GM11168 (cell line): ENCODE results near the gene TACR2.

Source experiments
- in situ Hi-C: fragments of 300-500 bp; cut with MboI; formaldehyde crosslinking; loops from one replicate; pipeline ENCODE4 v1.12.0; 2022; ENCODE audit warnings: low sequenced_read_pairs; ENCODE audit not compliant: unreplicated experiment

Gene TACR2

DNA sequence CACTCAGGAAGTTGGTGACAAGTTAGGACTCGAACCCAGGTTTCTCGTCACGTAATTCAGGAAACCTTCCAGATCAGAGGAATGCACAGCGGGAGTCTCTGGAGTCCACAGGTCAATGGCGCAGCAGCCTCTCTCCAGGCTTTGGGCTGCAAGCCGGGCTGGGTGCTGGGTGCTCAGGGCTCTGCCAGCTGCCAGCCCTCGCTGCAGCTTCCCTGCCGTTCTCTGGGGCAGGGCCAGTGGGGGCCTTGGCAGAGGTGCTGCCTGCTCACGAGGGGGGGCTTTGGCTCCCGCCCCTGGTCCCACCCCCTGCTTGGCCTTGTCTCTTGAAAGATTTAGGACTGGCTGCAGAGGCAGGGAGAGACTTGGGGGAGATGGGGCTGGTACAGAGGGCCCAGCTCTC is at the start of gene TACR2:
TACR2 (minus strand) TSS at position 224 of the 400 bp plus-strand sequence. CDS start 595 bp downstream, outside the sequence.
- in situ Hi-C loops: loop anchor here (10.0 kb wide), 1 partner anchor 88 kb away; no protein-coding TSS in a partner anchor

DNA sequence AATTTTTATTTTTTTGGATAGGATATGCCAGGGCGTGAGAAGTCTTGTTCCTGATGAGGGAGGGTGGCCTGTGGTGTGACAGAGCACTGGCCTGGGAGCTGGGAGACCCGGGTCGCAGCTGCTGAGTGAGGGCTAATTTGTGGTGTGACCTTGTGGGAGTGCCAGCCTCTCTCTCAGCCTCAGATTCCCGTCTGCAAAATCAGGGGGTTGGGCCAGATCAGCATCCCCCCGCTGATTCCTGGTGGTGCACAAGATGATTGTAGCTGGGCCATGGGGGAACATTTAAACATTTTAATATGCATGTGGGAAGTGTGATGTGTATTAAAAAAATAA is 49.4 kb upstream of the TACR2 start:
- in situ Hi-C loops: no loop called here

DNA sequence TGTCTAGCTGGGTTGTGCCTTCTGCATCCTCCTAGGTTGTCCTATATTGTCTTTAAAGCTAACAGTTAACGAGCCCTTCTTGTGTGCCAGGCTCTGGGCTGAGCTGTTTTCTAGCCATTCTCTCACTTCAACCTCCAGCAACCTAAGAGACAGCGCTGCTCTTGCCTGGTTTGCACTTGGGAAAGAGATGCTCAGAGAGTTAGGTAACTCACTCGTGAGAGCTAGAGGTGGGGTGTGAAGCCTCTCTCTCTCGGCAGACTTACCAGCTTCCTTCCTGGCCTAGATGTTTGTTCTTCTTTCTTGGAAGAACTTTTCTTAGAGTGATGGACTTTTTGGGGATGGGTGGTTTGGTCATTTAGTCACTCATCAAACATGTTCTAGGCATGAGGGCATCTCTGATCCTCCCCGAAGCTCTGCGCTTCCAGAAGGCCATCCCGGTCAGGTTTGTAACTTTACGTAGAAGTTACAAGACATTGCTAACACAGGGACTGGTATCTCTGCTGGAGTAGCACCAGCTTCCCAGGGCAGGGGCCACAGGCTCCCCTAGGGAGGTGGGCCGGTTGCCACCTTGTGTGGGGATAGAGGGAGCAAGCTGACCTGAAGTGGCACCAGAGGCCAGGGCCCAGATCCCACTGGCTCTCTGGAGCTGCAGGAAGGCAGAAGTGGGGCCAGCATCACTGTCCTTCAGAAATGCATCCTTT is 48.9 kb upstream of the TACR2 start:
- in situ Hi-C loops: no loop called here

DNA sequence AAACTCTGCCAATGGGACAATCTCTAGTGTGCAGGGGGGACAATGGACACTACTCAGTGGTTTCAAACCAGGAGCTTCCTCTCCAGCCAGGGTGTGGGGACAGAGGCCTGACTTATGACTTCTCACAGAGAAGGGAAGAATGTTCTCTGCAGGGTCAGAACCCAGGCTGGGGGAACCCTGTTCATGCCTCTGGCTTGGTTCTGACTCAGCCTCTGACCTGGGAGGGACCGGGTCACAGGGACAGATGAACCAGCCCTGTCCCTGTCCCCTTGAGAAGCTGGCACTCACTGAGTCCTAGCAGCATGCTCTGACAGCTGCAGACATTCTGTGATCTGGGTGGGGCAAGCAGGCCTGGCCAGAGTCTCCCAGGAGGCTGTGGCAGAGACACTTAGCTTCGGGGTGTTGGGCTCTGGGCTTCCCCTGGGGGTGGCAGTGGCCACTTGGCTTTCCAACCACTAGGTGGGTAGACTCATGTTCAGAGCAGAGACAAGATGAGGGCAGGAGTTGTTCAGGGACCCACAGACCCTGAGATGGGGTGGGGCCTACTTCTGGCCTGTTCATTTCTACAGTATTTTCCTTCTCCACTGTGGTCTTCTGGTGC is 48.2 kb upstream of the TACR2 start:
- in situ Hi-C loops: no loop called here

DNA sequence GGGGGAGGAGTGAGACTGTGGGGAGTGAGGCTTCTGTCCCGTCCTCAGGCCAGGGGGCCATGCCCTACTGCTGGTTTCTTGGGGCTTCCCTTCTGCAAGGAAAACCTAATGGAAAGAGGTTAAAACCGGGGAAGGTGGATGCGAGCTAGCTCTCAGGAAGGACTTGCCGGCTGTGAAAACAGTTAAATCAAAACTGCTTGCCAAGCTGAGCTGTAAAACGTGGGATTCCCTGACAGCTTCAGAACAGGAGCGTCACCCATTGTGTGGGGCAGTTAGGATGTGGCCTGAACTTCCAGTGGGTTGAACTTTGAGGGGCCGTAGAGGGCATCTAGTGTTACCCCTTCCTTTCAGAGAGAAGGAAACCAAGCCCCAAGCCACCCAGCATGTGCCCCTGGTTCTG is 47.7 kb upstream of the TACR2 start:
- in situ Hi-C loops: no loop called here

DNA sequence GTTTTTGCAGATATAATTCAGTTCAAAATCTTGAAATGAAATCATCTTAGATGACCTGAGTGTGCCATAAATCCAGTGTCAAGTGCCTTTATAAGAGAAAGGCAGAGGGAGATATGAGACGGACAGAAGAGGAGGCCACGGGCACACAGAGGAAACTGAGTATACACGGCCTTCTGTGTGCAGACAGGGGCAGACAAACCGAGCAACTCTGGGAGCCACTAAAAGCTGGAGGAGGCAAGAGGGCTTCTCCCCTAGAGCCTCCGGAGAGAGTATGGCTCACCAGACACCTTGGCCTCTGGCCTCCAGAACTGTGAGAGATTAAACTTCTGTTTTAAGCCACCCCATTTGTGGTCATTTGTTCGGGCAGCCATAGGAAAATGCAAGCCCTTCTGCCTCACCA is 47.2 kb upstream of the TACR2 start:
- in situ Hi-C loops: no loop called here

DNA sequence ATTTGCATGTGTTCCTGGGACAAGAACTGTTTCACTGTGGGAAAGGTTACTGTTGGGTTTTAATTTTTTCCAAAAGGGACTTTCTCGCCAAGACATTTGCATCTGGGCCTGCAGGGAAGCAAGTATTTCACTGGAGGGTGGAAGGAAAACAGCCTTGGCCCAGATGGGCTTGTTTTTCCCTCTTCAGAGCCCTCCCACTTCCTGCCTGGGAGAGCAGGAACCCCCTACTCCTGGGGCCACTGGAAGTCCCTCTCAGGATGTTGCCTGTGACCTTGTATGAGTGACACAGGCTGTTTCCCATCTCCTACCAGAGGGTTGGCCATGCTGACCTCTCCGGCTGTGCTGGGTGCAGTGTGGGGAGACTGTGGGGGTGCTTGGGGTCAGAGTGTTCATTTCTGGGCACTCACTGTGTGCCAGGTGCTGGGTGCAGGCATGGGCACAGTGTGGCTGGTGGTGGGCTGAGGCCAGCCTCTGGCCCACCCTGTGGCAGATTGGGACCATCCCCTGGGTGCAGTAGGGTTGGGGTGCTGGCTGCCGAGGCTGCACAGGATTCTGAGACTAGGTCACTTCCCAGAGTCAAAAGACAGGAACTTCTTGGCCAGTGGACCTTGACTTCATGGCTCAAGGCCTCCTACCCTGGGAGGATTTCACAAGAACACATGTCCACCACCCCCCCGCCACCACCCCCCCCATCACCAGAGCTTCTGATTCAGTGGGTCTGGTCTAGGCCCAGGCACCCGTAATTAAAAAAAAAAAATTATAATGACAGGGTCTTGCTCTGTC is 44.7 kb upstream of the TACR2 start:
- in situ Hi-C loops: no loop called here

DNA sequence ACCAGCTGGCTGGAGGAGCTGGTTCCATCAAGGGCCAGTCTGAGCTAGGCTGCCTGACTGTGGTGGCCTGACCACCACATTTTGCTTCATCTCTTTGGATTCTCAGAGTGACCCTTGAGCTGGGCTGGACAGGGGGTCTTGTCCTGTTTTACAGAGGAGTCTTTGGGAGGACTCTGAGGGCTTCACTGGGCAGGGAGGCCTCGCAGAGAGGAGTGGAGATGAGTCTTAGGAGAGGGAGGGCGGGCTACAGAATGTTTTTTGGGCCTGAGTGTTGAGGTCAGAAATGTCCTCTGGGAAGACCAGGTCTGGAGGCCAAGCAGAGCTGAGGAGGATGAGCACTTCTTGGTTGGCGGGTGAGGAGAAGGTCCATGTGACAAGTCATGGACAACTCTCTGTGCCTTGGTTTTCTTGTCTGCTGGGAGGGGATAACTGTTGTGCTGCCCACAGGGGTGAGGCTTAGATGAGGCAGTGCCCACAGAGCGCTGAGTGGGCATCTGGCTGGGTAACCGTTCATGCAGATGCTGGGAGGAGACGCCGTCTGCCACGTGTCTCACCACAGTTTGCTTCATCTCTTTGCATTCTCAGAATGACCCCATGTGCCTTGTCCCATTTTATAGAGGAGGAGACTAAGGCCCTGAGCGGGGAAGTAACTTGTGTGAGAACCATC is 44.0 kb upstream of the TACR2 start:
- in situ Hi-C loops: no loop called here

DNA sequence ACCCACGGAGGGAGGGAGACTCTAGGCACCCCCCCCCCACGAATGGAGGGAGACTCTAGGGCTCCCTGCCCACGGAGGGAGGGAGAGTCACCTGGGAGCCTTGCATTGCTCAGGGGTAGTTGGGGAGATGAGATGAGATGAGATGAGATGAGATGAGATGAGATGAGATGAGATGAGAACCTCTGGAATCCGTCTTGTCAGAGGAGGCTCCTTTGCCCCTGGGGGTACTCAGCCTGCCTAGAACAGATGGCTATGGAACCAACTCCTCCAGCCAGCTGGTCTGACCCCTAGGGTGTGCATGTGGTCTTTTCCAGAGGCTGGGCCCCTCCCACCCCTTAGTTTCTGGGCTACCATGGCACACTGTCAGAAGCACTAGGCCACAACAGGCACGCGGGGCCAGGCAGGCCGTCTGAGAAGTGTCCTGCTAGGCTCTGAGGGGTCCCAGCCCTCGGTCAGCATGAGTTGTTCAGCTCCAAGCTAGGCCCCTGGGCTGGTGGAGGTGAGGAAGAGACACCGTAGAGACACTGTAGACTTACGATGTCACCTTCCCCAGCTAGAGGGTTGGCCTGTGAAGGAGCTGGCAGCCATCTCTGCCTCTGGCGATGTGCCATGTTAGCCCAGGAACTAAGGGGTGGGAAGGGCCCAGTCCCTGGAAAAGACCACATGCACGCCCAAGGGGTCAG is 43.3 kb upstream of the TACR2 start:
- in situ Hi-C loops: no loop called here

DNA sequence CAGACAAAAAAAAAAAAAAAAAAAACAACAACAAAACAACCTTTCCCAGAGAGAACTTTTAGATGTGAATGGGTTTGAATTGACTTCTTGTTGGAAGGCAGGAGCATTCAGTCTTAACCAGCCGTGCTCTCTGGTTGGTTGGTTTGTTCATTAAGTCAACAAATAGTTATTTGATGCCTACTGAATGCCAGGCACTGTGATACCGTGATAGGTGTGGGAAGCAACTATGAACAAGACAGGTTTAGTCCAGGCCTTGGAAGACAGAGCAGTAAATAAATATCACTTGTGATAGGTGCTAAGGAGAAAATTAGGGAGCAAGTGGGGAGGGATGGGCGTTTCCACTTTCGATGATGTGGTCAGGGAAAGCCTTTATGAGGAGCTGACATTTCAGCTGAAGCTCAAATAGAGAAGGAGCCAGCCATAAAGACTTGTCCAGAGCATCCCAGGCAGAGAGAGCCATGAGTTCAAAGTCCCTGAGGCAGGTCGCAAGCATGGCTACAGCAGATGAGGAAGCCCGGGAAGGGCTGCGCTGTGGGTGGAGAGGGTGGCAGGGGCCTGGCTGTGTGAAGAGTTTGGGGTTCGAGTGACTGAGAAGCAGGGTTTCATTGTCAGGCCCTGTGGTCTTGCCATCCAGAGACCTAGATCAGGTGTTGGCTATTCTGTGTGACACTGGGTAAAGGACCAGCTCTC is 42.5 kb upstream of the TACR2 start:
- in situ Hi-C loops: no loop called here

DNA sequence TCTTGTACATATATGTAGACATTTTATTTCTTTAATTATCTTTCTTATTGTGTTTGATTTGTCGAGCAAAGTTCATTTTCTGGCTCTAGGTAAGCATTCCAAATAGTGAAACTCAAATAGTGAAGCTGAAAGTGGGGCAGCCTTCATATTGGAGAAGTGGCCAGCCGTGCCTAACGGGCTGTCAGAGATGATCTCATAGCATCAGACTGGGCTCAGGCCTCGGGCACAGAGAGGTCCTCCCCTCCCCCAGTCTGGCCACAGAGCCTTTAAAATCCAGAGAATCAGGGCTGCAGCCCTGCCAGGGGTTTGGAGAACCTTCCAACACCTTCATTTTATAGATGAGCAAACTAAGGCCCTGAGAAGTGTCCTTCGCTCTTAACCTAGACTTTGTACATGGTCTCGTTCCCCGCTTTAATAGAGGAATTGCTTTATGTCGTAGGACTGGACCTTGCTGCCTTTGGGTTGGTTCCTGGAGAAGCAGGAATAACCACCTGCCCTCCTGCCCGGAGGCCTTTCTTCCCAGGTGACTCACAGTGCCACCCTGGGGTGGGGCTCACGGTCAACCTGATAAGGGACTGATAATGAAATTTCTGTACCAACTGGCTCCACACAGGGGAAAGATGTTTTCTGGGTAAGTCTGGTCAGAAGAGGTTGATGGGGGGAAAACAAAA is 41.8 kb upstream of the TACR2 start:
- in situ Hi-C loops: no loop called here

DNA sequence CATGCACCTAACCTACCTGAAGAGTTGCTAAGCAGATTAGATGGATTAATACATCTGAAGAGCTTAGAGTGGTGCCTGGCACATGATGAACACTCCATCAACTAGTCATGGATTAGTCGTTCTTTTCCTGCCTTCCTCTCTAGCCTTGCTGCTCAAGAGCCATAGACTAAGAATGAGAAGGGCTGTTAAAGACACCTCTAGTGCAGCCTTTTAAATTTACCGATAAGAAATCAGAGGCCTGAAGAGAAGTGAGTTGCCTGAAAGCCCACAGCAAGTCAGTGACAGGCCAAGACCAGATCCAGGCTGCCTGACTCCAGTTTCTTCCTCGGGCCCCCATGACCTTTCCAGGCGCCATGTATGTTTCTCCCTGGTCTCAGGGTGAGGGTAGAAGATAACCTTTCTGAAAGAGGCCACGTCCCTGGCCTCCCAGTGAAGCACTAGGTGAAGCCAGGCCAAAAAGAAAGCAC is 41.1 kb upstream of the TACR2 start:
- in situ Hi-C loops: no loop called here

DNA sequence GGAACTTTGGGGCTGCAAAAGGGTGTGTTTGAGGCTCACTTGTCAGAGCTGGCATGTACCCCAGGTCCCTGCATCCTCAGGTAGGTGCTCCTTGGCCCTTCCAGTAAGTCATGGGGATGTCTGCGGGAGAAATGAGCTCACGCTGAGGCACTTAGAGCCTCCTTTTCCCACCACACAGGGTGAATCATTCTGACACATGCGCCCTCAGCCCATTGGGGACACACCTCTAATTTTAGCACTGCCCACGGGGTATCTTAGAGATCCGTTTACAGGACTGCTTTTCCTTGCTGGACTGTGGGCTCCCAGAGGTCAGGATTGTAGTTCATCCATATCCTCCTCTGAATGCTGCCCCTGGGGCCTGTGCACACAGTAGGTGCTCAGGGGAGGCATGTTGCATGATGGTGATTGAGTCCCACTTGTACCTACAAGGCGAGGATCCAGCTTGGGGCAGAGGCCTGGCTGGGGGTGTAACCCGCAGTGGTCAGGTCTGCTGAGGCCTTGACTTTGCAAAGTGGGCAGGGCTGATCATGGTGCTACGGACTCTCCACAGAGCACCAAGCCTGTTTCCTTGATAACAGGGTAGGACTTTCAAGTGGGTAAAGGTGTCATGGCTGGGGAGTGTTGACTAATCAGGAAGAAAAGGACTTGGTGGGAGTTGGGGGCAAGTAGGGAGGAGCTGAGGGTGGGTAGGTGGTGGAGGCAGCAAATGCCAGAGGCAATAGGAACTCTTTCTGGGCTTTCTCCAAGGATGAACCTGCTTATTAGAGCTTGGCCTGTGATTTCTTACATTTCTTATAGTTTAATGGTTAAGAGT is 40.4 kb upstream of the TACR2 start:
- in situ Hi-C loops: no loop called here

DNA sequence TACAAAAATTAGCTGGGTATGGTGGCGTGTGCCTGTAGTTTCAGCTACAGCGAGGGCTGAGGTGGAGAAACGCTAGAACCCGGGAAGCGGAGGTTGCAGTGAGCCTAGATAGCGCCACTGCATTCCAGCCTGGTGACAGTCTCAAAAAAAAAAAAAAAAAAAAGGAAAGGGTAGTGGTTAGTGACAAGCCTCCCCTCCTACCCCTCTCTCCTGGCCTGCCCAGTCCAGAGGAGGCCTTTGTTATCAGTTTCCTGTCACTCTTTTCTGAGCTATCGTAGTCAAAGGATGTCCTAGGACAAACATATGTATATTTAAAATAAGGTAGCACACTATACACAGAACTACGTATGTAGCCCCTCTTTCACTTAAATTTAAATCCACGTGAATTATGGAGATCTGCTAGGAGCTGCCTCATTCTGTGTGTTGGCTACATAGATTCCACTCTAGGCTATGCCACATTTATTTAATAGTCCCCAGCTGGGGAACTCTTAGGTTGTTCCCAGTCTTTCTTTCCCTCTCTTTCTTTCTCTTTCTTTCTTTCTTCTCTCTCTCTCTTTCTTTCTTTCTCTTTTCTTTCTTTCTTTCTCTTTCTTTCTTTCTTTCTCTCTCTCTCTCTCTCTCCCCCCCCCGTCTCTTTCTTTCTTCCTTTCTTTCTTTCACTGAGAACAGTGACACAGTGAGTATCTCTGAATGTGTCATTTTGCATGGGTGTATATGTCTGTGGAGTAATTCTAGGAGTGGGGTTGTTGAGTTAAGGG is 38.5 kb upstream of the TACR2 start:
- in situ Hi-C loops: no loop called here

DNA sequence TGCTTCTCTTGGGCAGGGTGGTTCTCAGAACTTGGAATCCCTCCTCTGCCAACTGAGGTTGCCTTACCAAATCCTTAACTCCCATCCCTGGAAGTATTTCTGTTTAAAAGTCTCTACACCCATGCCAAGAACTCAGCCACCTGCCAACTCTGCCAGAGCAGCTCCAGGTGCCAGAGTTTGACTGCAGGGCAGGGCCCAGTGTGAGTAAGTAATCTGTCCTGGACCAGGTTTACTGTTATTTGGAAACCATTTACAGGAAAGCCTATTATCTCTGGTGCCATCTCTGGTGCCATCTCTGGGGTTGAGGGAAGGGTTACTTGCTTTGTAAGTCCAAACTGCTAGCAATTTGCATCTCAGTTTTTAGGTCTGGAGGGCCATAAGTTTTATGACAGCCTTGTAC is 37.1 kb upstream of the TACR2 start:
- in situ Hi-C loops: no loop called here

DNA sequence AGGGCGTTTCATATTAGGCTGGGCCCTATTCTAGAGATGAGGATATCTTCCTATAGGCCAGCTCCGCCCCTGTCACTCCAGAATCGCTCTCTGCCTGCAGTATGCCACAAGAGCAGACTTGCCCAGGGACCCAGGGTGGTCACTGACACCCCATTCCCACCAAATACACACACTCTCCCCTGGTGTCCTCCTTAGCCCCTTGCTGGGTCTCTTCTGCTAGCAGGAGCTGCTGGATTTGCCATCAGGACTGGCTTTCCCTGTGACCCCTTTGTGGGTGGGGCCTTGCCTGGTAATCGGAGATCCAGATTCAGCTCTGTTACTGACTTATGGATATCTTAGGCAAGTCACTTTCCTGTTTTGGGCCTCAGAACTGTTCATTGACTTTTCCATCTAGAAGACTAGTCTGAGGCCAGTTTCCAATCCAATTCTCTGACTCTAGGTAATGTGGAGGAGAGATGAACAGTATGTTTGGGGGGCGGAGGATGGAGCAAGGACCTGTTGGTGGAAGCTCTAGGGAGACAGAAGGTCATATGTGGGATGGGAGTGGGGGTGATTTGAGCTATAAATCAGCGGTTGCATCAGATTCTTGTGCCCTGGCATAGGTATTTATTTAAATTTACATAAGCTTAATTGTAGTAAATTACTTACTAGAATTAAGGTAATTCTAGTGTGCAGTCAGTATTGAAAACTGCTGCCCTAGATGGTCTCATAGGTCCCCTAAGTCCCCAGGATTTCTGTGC is 36.1 kb upstream of the TACR2 start:
- in situ Hi-C loops: no loop called here

DNA sequence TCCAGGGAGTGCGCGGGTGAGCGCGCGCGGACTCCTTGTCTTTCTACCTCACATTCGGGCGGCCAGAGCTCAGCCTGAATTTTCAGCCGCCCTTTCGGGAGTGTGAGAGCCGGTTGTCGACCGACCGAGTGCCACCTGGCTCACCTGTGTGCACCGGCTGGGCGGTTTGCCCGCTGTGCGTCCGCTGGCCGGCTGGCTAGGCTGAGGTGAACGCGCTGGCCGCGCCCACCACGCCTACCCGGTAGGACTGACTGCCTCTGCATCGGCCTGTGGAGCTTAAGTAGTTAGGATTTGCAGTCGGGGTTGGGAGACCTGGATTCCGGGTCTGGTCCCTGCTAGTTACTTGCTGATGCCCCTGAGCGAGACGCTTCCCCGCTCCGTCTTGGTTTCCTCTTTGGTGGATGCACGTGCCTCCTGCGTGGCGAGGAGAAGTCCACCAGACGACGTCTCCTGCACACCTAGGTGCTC is 35.1 kb upstream of the TACR2 start:
- in situ Hi-C loops: no loop called here
